Measurements from ENCODE around the gene BMS1.

DNA sequence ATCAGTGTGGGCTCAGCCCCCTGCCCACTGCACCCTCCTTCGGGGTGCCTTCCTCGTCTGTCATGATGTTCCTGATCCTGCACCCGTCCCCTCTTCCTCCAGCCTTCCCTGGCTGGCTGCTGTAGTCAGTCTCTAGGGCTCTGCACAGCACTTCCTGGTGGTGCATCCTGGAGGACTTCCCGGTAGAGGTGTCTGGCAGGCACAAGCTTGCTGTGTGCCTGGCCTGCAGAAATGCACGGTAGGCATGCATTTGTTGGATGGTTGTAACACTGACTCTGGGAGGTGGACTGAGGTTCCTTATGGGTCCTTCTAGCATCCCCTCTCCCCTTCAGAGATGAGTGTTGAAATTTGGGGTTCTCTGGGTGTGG is 92.8 kb downstream of the BMS1 start:
- TF ChIP-seq NRF1 (IDR thresholded peaks at IDR 0.05; ENCODE audit: low read depth, low read length): no peak
- no peak for TF ChIP-seq ATF3 (IDR thresholded peaks at IDR 0.05; ENCODE audit: insufficient read depth, low read depth, low read length)
- TF ChIP-seq POLR2A (IDR thresholded peaks at IDR 0.05; ENCODE audit: control extremely low read depth in 1 of 2, low read depth in 2 of 2, low read length in 2 of 2): no peak
- TF ChIP-seq CEBPB (IDR thresholded peaks at IDR 0.05; ENCODE audit: low read depth, low read length): no peak
- no peak for TF ChIP-seq EZH2 (IDR thresholded peaks at IDR 0.05; ENCODE audit: low read depth, low read length, severe bottlenecking)
- TF ChIP-seq HDAC6 (IDR thresholded peaks at IDR 0.05; ENCODE audit: low read depth, low read length): no peak
- TF ChIP-seq, protein P1, sequence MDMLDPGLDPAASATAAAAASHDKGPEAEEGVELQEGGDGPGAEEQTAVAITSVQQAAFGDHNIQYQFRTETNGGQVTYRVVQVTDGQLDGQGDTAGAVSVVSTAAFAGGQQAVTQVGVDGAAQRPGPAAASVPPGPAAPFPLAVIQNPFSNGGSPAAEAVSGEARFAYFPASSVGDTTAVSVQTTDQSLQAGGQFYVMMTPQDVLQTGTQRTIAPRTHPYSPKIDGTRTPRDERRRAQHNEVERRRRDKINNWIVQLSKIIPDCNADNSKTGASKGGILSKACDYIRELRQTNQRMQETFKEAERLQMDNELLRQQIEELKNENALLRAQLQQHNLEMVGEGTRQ (IDR thresholded peaks at IDR 0.05; ENCODE audit: low read length): no peak
- no peak for TF ChIP-seq JUND (IDR thresholded peaks at IDR 0.05; ENCODE audit: low read length)
- TF ChIP-seq MAFK (IDR thresholded peaks at IDR 0.05; ENCODE audit: low read depth, low read length): no peak
- TF ChIP-seq RFX5 (IDR thresholded peaks at IDR 0.05; ENCODE audit: borderline replicate concordance, low read depth, low read length): no peak
- no peak for TF ChIP-seq SAP30 (IDR thresholded peaks at IDR 0.05; ENCODE audit: insufficient read depth, insufficient replicate concordance, low read length)
- TF ChIP-seq TBP (IDR thresholded peaks at IDR 0.05; ENCODE audit: low read depth, low read length): no peak
